Hepatocyte (in vitro differentiated cells): Measurements from ENCODE around the gene TAP2.
A peak's percentile ranks its signal among the peaks of the same experiment; 100 is the strongest.

ENCODE experiments used
- EZH2phosphoT487 ChIP-seq: fragments of 200-600 bp; sonication (generic); IDR thresholded peaks from one replicate; pipeline ENCODE4 v1.6.1; 2018; ENCODE audit warnings: antibody characterized with exemption, mild to moderate bottlenecking, low read depth, moderate library complexity; ENCODE audit not compliant: unreplicated experiment, severe bottlenecking
- TF ChIP-seq, protein P1 (sequence below): fragments of 200-600 bp; sonication (generic); IDR thresholded peaks from 2 replicates; pipeline ENCODE4 v1.5.1; 2016; ENCODE audit warnings: antibody characterized with exemption, mild to moderate bottlenecking; ENCODE audit not compliant: poor library complexity

DNA sequence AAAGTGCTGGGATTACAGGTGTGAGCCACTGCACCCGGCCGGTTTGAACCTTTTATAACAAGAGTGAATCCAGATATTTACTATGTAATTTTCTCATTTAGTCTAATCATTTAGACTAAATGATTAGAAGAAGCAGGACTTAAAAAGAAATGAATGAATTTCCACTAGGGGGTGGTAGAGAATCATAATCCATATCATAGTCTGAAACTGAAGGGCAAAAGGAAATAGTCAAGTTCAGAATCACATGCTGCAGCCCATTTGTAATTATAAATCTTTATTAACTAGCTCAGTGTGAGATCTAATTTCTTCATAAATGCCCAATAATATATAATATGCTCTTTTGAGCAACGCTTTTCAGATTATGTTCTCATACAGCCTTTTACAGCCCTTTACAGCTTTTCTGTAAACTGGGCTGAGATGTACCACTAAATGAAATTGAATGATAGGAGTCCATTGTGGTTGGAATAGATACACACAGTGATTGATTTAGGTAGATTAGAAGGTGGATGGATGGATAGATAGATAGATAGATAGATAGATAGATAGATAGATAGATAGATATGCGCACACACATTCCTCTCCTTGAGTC, 47.3 kb upstream of the TAP2 start:
- TF ChIP-seq EZH2phosphoT487, result no peak
- TF ChIP-seq, protein P1, sequence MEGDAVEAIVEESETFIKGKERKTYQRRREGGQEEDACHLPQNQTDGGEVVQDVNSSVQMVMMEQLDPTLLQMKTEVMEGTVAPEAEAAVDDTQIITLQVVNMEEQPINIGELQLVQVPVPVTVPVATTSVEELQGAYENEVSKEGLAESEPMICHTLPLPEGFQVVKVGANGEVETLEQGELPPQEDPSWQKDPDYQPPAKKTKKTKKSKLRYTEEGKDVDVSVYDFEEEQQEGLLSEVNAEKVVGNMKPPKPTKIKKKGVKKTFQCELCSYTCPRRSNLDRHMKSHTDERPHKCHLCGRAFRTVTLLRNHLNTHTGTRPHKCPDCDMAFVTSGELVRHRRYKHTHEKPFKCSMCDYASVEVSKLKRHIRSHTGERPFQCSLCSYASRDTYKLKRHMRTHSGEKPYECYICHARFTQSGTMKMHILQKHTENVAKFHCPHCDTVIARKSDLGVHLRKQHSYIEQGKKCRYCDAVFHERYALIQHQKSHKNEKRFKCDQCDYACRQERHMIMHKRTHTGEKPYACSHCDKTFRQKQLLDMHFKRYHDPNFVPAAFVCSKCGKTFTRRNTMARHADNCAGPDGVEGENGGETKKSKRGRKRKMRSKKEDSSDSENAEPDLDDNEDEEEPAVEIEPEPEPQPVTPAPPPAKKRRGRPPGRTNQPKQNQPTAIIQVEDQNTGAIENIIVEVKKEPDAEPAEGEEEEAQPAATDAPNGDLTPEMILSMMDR, result peak; percentile 69
